NCI-H524 treated with DMSO at 0.1 percent for 48 hours (cell line): ENCODE measurements around the gene DISP1.

ENCODE experiments used
- DNase-seq: peaks from one replicate; lab custom pipeline; 2025; lab: John Stamatoyannopoulos, UW

The DISP1 gene

GRCh38 chr1:222814536-222815439 is at the start of gene DISP1:
DISP1 (plus strand) TSS chr1:222815039; CDS start chr1:222942824, 127,785 bp downstream.
- no peak for DNase-seq

GRCh38 chr1:222767152-222767571 is 47.7 kb upstream of the DISP1 start:
- DNase-seq, result no peak

GRCh38 chr1:222768592-222768991 is 46.2 kb upstream of the DISP1 start:
- no peak for DNase-seq

- no peak for DNase-seq
These were observed 45.7 kb upstream of the DISP1 start for GRCh38 chr1:222769181-222769580.

GRCh38 chr1:222769971-222770620 is 44.7 kb upstream of the DISP1 start:
- DNase-seq, result no peak

GRCh38 chr1:222772996-222773379 is 41.9 kb upstream of the DISP1 start:
- DNase-seq, result no peak

- DNase-seq, result no peak
These were observed 37.4 kb upstream of the DISP1 start for GRCh38 chr1:222777463-222777862.

GRCh38 chr1:222777977-222778376 is 36.9 kb upstream of the DISP1 start:
- DNase-seq, result no peak

- no peak for DNase-seq
These were observed 33.6 kb upstream of the DISP1 start for GRCh38 chr1:222781251-222781650.

- DNase-seq, result no peak
These were observed 31.8 kb upstream of the DISP1 start for GRCh38 chr1:222783051-222783450.

GRCh38 chr1:222784371-222784770 is 30.5 kb upstream of the DISP1 start:
- no peak for DNase-seq

- no peak for DNase-seq
These were observed 29.9 kb upstream of the DISP1 start for GRCh38 chr1:222784916-222785315.

- DNase-seq, result no peak
These were observed 29.3 kb upstream of the DISP1 start for GRCh38 chr1:222785529-222785928.

- DNase-seq, result no peak
These were observed 28.7 kb upstream of the DISP1 start for GRCh38 chr1:222786121-222786520.

GRCh38 chr1:222787729-222788128 is 27.1 kb upstream of the DISP1 start:
- DNase-seq, result no peak

GRCh38 chr1:222788402-222789156 is 26.3 kb upstream of the DISP1 start:
- no peak for DNase-seq

- no peak for DNase-seq
These were observed 24.7 kb upstream of the DISP1 start for GRCh38 chr1:222790115-222790514.

- no peak for DNase-seq
These were observed 24.3 kb upstream of the DISP1 start for GRCh38 chr1:222790520-222790919.

- no peak for DNase-seq
These were observed 23.7 kb upstream of the DISP1 start for GRCh38 chr1:222791006-222791710.

GRCh38 chr1:222792744-222793143 is 22.1 kb upstream of the DISP1 start:
- no peak for DNase-seq

- no peak for DNase-seq
These were observed 20.0 kb upstream of the DISP1 start for GRCh38 chr1:222794656-222795474.
